ENCODE measurements around the gene KRT78.

The KRT78 gene

DNA sequence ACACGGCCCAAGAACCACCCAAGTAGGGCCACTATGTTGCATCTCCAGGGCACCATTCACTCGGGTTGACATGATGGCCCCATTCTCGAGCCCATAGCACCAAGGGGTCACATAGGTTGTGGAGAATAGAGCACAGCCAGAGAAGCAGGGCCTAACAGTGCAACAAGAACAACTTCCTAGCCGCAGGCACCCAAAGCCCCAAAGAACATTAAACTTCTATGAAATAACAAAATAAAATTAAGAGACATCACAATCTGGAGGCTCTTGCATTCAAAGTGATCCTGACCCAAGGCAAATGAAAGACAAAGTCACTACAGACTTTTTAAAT lies 36.8 kb downstream of the KRT78 start:
- DNase-seq (ENCODE audit: low read depth), result no peak

GRCh38 chr12:52811191-52812072 lies 37.4 kb downstream of the KRT78 start:
- DNase-seq (ENCODE audit: low read depth), result no peak

DNA sequence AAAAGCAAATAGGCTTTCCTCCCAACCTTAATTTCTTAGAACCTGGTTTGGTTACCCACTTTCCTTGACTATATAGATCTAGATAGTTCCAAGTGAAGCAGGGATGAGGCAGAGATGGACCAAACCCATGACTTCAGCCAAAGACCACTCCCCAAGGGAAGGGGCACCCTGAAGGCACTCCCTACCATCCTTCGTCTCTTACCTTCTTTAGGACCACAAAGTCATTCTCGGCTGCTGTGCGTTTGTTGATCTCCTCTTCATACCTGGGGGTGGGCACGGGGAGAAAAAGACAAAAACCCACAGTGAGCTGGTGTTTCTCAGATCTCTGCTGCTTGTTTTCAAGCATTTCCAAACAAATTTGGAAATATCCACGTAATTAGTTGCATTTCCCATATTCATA lies 38.2 kb downstream of the KRT78 start:
- no peak for DNase-seq (ENCODE audit: low read depth)

DNA sequence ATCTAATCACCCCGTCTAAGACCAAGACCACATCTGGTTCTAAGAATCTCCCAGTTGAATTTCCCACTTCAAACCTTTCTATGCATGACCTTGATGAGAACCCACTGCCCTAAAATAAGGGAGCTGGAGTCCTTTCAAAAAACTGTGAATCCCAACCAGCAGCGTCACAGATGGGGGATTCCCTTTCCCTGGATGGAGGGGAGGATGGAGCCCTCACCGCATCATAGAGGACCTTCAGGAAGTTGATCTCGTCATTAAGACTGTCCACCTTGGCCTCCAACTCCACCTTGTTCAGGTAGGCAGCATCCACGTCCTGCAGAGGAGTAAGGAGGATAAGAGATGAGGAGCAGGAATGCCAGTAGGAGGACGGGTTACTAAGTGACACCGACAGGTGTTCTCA lies 39.6 kb downstream of the KRT78 start:
- no peak for DNase-seq (ENCODE audit: low read depth)

GRCh38 chr12:52808573-52809160 lies 40.1 kb downstream of the KRT78 start:
- DNase-seq (ENCODE audit: low read depth), result no peak

GRCh38 chr12:52807544-52808470 lies 41.0 kb downstream of the KRT78 start:
- no peak for DNase-seq (ENCODE audit: low read depth)

GRCh38 chr12:52806821-52807543 lies 41.8 kb downstream of the KRT78 start:
- no peak for DNase-seq (ENCODE audit: low read depth)

- no peak for DNase-seq (ENCODE audit: low read depth)
Measured at GRCh38 chr12:52806169-52806811, 42.5 kb downstream of the KRT78 start.

GRCh38 chr12:52805739-52806138 lies 43.1 kb downstream of the KRT78 start:
- no peak for DNase-seq (ENCODE audit: low read depth)

DNA sequence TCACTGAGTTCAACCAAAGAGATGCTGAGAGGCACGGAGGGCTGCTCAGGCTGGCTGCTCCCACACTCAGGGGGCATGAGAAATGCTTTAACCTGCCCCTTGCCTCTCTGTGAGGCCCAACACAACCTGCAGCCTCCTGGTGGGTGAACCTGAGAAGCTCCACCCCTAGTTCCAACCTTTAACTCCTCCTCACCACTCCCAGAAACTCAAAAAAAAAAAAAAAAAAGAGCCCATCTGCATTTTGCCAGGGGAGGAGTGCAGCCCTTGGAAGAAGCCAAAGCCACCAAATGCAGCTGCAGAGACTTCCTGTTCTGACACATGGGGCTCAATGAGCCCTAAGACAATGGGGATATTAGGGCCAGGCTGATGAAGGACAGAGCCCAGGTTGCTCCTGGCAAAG lies 43.8 kb downstream of the KRT78 start:
- DNase-seq (ENCODE audit: low read depth), result no peak

DNA sequence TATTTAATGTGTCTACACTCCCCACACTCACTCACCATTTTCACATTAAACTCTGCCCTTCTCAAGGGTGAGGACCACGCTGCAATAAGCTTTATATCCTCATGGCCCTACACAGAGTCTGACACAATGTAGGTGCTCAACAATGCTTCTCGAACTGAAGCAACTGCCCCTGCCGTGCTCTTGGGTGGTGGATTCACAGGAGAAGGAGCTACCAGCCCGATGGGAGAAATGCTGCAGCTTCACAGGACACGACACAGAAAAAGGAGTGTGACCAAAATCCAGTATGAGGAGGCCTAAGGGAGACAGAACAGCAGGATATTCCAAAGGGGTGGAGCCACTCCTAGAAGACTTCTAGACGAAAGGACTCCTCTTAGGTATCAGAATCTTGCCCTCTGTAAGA lies 46.4 kb downstream of the KRT78 start:
- no peak for DNase-seq (ENCODE audit: low read depth)

GRCh38 chr12:52801773-52802172 lies 47.0 kb downstream of the KRT78 start:
- no peak for DNase-seq (ENCODE audit: low read depth)

DNA sequence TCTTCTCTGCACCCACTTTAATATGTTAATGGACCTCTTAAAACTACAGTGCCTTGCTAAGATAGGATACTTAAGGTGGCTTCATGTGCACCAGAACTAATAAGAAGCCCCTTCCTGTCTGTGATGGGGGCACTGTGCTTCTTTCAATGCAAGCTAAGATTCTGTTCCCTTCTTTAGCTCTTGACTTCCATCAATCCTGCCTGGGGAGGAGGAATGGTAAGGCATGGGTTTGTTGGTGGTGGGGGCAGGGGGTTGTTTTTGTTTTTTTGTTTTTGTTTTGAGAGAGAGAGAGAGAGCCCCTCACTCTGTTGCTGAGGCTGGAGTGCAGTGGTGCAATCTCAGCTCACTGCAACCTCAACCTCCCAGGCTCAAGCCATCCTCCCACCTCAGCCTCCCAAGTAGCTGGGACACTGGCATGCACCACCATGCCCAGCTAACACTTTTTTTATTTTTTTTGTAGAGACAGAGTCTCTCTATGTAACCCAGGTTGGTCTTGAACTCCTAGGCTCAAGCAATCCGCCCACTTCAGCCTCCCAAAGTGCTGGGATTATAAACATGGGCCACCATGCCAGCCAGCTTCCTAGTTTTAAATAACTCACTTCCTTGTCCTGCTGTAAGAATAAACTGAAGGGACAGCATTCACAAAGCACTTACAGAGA lies 48.4 kb downstream of the KRT78 start:
- DNase-seq (ENCODE audit: low read depth), result no peak

DNA sequence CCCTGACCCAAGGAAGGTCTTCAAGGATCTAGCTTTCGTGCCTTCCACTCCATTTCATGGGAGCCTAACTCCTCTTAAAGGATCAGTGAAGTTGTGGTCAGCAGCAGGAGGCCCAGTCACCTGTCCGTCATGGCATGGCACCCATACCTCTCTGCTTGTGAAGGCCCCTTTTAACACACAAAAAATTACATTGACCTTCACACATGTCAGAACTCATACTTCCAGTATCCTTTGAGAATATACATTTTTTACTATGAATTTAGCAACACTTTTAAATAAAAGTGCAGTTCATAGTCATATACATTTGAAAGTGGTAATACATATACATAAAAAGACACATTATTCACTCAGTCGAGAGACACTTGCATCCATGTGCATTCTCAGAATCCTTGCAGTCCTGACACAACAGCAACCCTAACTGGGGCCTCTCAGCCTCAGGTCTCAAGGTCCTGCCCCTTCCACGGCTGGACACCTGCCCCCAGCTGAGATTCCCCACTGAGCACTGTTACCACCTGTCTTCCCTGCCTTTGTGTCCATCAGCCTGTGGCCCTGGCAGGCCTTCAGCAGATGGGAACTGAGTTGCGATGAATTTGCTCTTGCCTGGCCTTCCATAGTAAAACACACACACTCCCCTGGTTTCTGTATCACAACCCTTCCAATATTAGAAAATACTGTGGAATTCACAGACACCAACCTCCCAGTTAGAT lies 49.1 kb downstream of the KRT78 start:
- no peak for DNase-seq (ENCODE audit: low read depth)

DNA sequence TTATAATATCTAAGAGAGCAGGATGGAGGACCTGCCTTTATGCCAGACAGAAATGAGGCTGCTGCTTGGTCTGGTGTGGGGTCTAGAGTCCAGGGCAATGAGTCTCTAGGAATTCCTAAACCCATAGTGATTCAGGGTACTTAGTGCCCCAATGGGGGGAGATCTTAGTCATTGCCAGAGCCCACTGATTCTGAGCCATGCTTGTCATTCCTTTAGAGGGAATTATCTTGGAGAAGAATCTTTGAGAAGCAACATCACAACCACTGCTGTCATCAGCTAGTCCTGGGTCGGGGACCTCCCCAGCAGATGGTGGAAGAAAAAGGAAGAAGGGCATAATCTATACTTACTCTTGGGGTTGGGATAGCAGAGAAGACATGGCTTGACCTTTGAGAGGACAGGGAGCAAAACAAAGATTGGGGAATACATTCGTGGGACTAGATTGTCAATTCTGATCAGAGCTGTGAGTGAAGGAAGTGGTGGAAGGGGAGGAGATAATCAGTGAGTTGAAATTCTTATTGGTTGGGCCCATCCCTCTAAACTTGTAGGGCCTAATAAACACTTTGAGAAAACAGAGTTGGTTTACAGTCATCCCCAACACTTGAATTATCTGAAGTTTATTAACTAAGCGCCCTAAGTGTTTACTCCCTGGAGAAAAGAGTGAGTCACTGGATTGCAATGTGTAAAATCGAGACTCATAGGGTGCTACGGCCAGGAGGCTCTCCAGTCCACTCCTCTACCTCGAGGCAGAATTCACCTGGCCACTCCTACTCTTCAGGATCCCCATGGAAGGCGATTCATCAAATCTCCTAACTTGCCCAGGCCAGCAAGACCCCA lies 49.9 kb downstream of the KRT78 start:
- no peak for DNase-seq (ENCODE audit: low read depth)

- no peak for DNase-seq (ENCODE audit: low read depth)
Measured at GRCh38 chr12:52798003-52798670, 50.7 kb downstream of the KRT78 start.

DNA sequence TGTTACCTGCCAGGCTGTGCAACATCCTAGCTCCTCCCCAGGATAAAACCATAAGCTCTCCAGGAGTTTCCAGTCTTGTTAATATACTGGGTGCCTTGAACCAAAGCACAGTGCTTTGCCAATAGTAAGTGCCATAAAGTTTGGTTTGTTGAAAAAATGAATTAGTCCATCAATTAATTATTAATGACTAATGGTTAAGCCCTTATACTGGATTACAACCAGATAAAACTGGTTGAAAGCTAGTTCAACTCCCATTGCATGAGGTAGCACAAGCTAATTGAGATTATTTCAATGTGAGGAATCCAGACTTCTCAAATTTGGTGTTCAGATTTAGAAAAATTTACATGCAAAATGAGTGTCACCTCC lies 51.3 kb downstream of the KRT78 start:
- no peak for DNase-seq (ENCODE audit: low read depth)

- no peak for DNase-seq (ENCODE audit: low read depth)
Measured at GRCh38 chr12:52796839-52797528, 51.8 kb downstream of the KRT78 start.

Data from activated T-cell treated with anti-CD3 and anti-CD28 coated beads for 1 hour (primary cell).